MM.1S (cell line): ENCODE measurements around the gene CCDC154.

Experiments
- DNase-seq: peaks from one replicate; pipeline ENCODE4 v3.0.0-alpha.2; 2015
- H2AFZ ChIP-seq: fragments of 300-600 bp; sonication (generic); 2 replicates; pipeline ENCODE4 v1.6.0; 2016; ENCODE audit warnings: antibody characterized with exemption, low read length
- H3F3A ChIP-seq: fragments of 300-600 bp; sonication (generic); 2 replicates; pipeline ENCODE4 v1.6.1; 2016; ENCODE audit warnings: mild to moderate bottlenecking, antibody characterized with exemption, low read length, moderate library complexity, mixed read lengths; ENCODE audit not compliant: insufficient read depth
- H3K27ac ChIP-seq: fragments of 300-600 bp; sonication (generic); 2 replicates; pipeline ENCODE4 v1.5.1; 2016; ENCODE audit warnings: mild to moderate bottlenecking, low read length
- H3K27me3 ChIP-seq: fragments of 300-600 bp; sonication (generic); replicated peaks from 2 replicates; pipeline ENCODE4 v1.6.0; 2016; ENCODE audit warnings: low read length; ENCODE audit not compliant: insufficient read depth
- H3K36me3 ChIP-seq: fragments of 300-600 bp; sonication (generic); replicated peaks from 2 replicates; pipeline ENCODE4 v1.6.1; 2016; ENCODE audit warnings: mild to moderate bottlenecking, low read length, mixed read lengths; ENCODE audit not compliant: insufficient read depth
- H3K4me1 ChIP-seq: fragments of 300-600 bp; sonication (generic); 2 replicates; pipeline ENCODE4 v1.6.1; 2016; ENCODE audit warnings: low read length, mixed read lengths
- H3K4me2 ChIP-seq: fragments of 300-600 bp; sonication (generic); 2 replicates; pipeline ENCODE4 v1.6.0; 2016; ENCODE audit warnings: low read depth, low read length
- H3K4me3 ChIP-seq: fragments of 300-600 bp; sonication (generic); 2 replicates; pipeline ENCODE4 v1.5.1; 2016; ENCODE audit warnings: low read length, mixed read lengths
- H3K79me2 ChIP-seq: fragments of 300-600 bp; sonication (generic); 2 replicates; pipeline ENCODE4 v1.6.1; 2016; ENCODE audit warnings: mixed run types, low read length, mixed read lengths
- H3K9ac ChIP-seq: fragments of 300-600 bp; sonication (generic); 2 replicates; pipeline ENCODE4 v1.6.1; 2016; ENCODE audit warnings: low read length, mixed read lengths
- H3K9me2 ChIP-seq: fragments of 300-600 bp; sonication (generic); replicated peaks from 2 replicates; pipeline ENCODE4 v1.6.1; 2016; ENCODE audit warnings: mild to moderate bottlenecking, low read length, mixed read lengths; ENCODE audit not compliant: insufficient read depth
- H3K9me3 ChIP-seq: fragments of 300-600 bp; sonication (generic); replicated peaks from 2 replicates; pipeline ENCODE4 v1.6.1; 2016; ENCODE audit warnings: mild to moderate bottlenecking, low read length, mixed read lengths; ENCODE audit not compliant: insufficient read depth
- H4K20me1 ChIP-seq: fragments of 300-600 bp; sonication (generic); 2 replicates; pipeline ENCODE4 v1.6.1; 2016; ENCODE audit warnings: mild to moderate bottlenecking, low read length, moderate library complexity, mixed read lengths; ENCODE audit not compliant: insufficient read depth
- CTCF ChIP-seq: fragments of 300-600 bp; sonication (generic); IDR thresholded peaks from 2 replicates; pipeline ENCODE4 v1.5.1; 2016; ENCODE audit warnings: antibody characterized with exemption, low read length, mixed read lengths
- EZH2 ChIP-seq: fragments of 300-600 bp; sonication (generic); optimal IDR thresholded peaks from 2 replicates; pipeline ENCODE3; 2017; ENCODE audit warnings: low read depth, mild to moderate bottlenecking, antibody characterized with exemption, low read length, mixed read lengths
- EZH2phosphoT487 ChIP-seq: fragments of 300-600 bp; sonication (generic); IDR thresholded peaks from 2 replicates; pipeline ENCODE4 v1.6.1; 2018; ENCODE audit warnings: antibody characterized with exemption, low read length

The CCDC154 gene

GRCh38 chr16:1429631-1430030 is 14.7 kb downstream of the CCDC154 start:
- no peaks in the 10 kb centered on the region for H3F3A ChIP-seq
- no peaks in the 10 kb centered on the region for H3K4me1 ChIP-seq
- no peak overlapping the region for H3K9ac ChIP-seq
- no peak overlapping the region for H3K4me3 ChIP-seq
- H3K9me2 ChIP-seq = no peaks in the 10 kb centered on the region
- H3K36me3 ChIP-seq = no peaks in the 10 kb centered on the region
- H4K20me1 ChIP-seq = no peaks in the 10 kb centered on the region
- peaks cover 73% of the 10 kb centered on the region for H3K27me3 ChIP-seq
- no peak for DNase-seq
- no peaks in the 10 kb centered on the region for H3K9me3 ChIP-seq
- no peak overlapping the region for H2AFZ ChIP-seq
- TF ChIP-seq CTCF (no peak), EZH2phosphoT487 (no peak), EZH2 (no peak)
- H3K4me2 ChIP-seq = no peak overlapping the region
- no peaks in the 10 kb centered on the region for H3K79me2 ChIP-seq
- no peak overlapping the region for H3K27ac ChIP-seq

GRCh38 chr16:1429012-1429411 is 15.3 kb downstream of the CCDC154 start:
- no peak overlapping the region for H3K27ac ChIP-seq
- no peak overlapping the region for H3K9ac ChIP-seq
- H3K4me3 ChIP-seq = no peak overlapping the region
- no peaks in the 10 kb centered on the region for H3K9me2 ChIP-seq
- no peaks in the 10 kb centered on the region for H3K9me3 ChIP-seq
- no peak overlapping the region for H3K4me2 ChIP-seq
- no peaks in the 10 kb centered on the region for H3K4me1 ChIP-seq
- no peaks in the 10 kb centered on the region for H3F3A ChIP-seq
- no peaks in the 10 kb centered on the region for H3K36me3 ChIP-seq
- no peak for DNase-seq
- no peak overlapping the region for H2AFZ ChIP-seq
- no peaks in the 10 kb centered on the region for H4K20me1 ChIP-seq
- peaks cover 69% of the 10 kb centered on the region for H3K27me3 ChIP-seq
- H3K79me2 ChIP-seq = no peaks in the 10 kb centered on the region
- TF ChIP-seq CTCF = no peak
- TF ChIP-seq EZH2phosphoT487 = no peak
- no peak for TF ChIP-seq EZH2

- H3K79me2 ChIP-seq = no peaks in the 10 kb centered on the region
- no peaks in the 10 kb centered on the region for H3K36me3 ChIP-seq
- H3K9me3 ChIP-seq = no peaks in the 10 kb centered on the region
- no peak overlapping the region for H2AFZ ChIP-seq
- H3K4me3 ChIP-seq = no peak overlapping the region
- no peaks in the 10 kb centered on the region for H3K4me1 ChIP-seq
- H3K27ac ChIP-seq = no peak overlapping the region
- TF ChIP-seq EZH2phosphoT487 = no peak
- no peak for TF ChIP-seq EZH2
- no peak for TF ChIP-seq CTCF
- no peaks in the 10 kb centered on the region for H3K9me2 ChIP-seq
- H3K9ac ChIP-seq = no peak overlapping the region
- no peak for DNase-seq
- no peaks in the 10 kb centered on the region for H3F3A ChIP-seq
- no peaks in the 10 kb centered on the region for H4K20me1 ChIP-seq
- H3K4me2 ChIP-seq = no peak overlapping the region
- H3K27me3 ChIP-seq = peaks cover 64% of the 10 kb centered on the region
Measured at GRCh38 chr16:1428511-1428910, 15.8 kb downstream of the CCDC154 start.
